Cortex of kidney (tissue), 1 donor: Measurements from ENCODE around the gene LRBA.

ENCODE experiments used
- DNase-seq: peaks from one replicate; lab custom pipeline; 2025; lab: John Stamatoyannopoulos, UW

LRBA gene

GRCh38 chr4:150265806-150266205, 749.3 kb downstream of the LRBA start:
- DNase-seq: no peak

- DNase-seq: no peak
Observed at GRCh38 chr4:150264595-150265161, 750.4 kb downstream of the LRBA start.

- DNase-seq: no peak
Observed at GRCh38 chr4:150262611-150263010, 752.5 kb downstream of the LRBA start.

GRCh38 chr4:150261571-150261970, 753.5 kb downstream of the LRBA start:
- no peak for DNase-seq

GRCh38 chr4:150259861-150260567, 755.1 kb downstream of the LRBA start:
- no peak for DNase-seq

- DNase-seq: no peak
Observed at GRCh38 chr4:150258569-150258968, 756.5 kb downstream of the LRBA start.

- no peak for DNase-seq
Observed at GRCh38 chr4:150256841-150257730, 758.0 kb downstream of the LRBA start.

- DNase-seq: no peak
Observed at GRCh38 chr4:150256225-150256620, 758.9 kb downstream of the LRBA start.

- DNase-seq: no peak
Observed at GRCh38 chr4:150255610-150256224, 759.4 kb downstream of the LRBA start.

GRCh38 chr4:150253965-150254630, 761.0 kb downstream of the LRBA start:
- no peak for DNase-seq

GRCh38 chr4:150253416-150253815, 761.7 kb downstream of the LRBA start:
- DNase-seq: no peak

- no peak for DNase-seq
Observed at GRCh38 chr4:150252741-150253140, 762.3 kb downstream of the LRBA start.

- no peak for DNase-seq
Observed at GRCh38 chr4:150252306-150252705, 762.8 kb downstream of the LRBA start.

GRCh38 chr4:150251752-150252190, 763.3 kb downstream of the LRBA start:
- no peak for DNase-seq

GRCh38 chr4:150250998-150251651, 764.0 kb downstream of the LRBA start:
- DNase-seq: no peak

GRCh38 chr4:150250293-150250997, 764.6 kb downstream of the LRBA start:
- DNase-seq: no peak

GRCh38 chr4:150248181-150248580, 766.9 kb downstream of the LRBA start:
- no peak for DNase-seq

GRCh38 chr4:150247184-150247583, 767.9 kb downstream of the LRBA start:
- DNase-seq: no peak

- no peak for DNase-seq
Observed at GRCh38 chr4:150244600-150244999, 770.5 kb downstream of the LRBA start.

GRCh38 chr4:150243932-150244331, 771.2 kb downstream of the LRBA start:
- DNase-seq: no peak
